ENCODE data around the gene EFNA5. TPM values are rescaled to one million over a fixed set of nuclear protein-coding genes. Genes with fewer than 3 reads are reported as not detected.

Gene EFNA5
- total RNA-seq (1.7 TPM), polyA plus RNA-seq (3.6 TPM)
- long read RNA-seq, donor 1: 0 reads
- long read RNA-seq, donor 2: 0 reads
- long read RNA-seq, donor 3: 0 reads
- long read RNA-seq, donor 4: 0 reads
- long read RNA-seq, donor 5: 0 reads
- long read RNA-seq, donor 6: 0 reads
- long read RNA-seq, donor 7, full-length matches to known transcripts: 1 of 1 reads
- long read RNA-seq, donor 7, partial matches to known transcripts: 0 of 1 reads
- long read RNA-seq, donor 7, other reads (novel, unspliced or antisense): 0 of 1 reads
- long read RNA-seq, donor 8: 0 reads
- long read RNA-seq, donor 9: 0 reads
- long read RNA-seq, donor 10, full-length matches to known transcripts: 1 of 1 reads
- long read RNA-seq, donor 10, partial matches to known transcripts: 0 of 1 reads
- long read RNA-seq, donor 10, other reads (novel, unspliced or antisense): 0 of 1 reads

DNA sequence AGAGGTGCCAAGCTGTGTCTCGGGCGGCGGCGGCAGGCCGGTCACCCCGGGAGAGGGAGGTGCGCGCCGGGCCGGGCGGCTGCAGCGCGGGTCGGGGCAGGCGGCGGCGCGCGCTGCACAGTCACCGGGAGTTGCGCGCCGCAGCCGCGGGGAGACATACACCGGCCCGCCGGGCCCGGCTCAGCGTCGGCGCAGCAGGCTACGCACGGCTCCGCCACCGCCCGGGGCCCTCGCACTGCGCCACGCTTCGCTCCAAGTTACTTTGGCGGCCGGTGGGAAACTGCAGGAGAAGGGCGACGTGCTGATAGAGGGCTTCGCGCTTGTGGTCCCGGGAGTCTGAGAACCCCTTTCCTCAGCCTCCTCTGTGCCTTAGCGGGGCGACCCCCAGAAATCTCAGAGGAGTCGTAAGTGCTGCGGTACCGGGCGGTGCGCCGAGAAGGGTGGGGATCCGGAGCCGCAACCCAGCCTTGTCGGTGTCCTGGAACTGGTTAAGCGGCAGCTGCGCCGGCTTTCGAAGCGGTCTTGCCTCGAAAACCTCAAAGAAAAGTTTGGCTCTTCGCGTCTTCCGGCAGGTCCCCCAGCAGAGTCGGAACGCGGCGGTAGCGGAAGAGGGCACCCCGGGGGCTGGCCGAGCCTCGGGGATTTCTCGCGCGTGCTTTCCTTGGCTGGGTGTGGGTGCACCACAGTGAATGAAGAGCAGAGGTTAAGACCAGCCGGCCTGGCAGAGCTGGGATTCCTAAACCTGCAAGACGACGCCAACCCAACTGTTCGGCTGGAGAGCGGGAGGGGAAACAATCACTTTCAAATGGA, at the start of gene EFNA5:
TSS of gene EFNA5 (minus strand) at position 6 of the 810 bp plus-strand sequence.
- H3K27me3 ChIP-seq (ENCODE audit: control insufficient read depth in 2 of 2, insufficient read depth in 1 of 2, low read length in 1 of 2): peaks cover 58 to 95% of the 10 kb centered on the region in 2 donors
- H3K9me3 ChIP-seq (ENCODE audit: control insufficient read depth in 2 of 2, insufficient read depth in 1 of 2, low read length in 1 of 2): peaks cover 0 to 15% of the 10 kb centered on the region in 2 donors
- H3K4me1 ChIP-seq (ENCODE audit: control insufficient read depth in 2 of 2, insufficient read depth in 2 of 2, low read length in 2 of 2): peaks cover 17 to 41% of the 10 kb centered on the region in 2 donors
- peak in 3 of 9 donors; percentile 36 to 68 (median 44) for DNase-seq (ENCODE audit: low read depth in 6 of 9, low spot score in 9 of 9)
- H3K27ac ChIP-seq (ENCODE audit: low read depth in 1 of 2, low read length in 1 of 2): peak within 1 kb of the TSS; percentile 46 to 74
- under 1% methylated on average over 84 of the region's 84 CpGs for WGBS
- H3K4me3 ChIP-seq (ENCODE audit: low read length in 2 of 2): peak within 1 kb of the TSS; percentile 39 to 49
- H3K36me3 ChIP-seq (ENCODE audit: control insufficient read depth in 2 of 2, insufficient read depth in 2 of 2, low read length in 1 of 2): no peaks in the 10 kb centered on the region

DNA sequence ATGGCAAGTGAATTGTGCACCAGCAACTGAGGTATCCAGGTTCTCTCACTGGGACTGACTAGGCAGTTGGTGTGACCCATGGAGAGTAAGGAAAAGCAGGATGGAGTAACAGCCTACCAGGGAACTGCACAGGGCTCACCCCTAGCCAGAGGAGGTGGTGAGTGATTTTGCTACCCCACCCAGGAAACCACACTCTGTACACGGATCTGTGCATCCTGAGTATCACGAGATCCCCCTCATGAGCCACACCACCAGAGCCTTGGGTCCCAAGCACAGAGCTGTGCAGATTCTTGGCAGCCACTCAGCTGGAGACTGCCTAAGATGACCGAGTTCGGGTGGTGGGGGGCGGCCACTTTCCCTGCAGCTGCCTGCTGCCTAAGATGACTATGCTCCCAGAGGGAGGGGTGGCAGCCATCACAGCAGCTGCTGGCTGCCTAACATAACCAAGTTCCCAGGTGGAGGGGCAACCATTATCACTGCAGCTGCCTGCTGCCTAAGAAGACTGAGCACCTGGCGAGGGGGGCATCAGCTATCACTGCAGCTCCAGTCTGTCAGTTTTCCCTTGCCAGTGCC, 48.4 kb upstream of the EFNA5 start:
- Histone ChIP-seq H3K4me1 (ENCODE audit: control insufficient read depth in 2 of 2, insufficient read depth in 2 of 2, low read length in 2 of 2) (no peaks in the 10 kb centered on the region), H3K4me3 (ENCODE audit: low read length in 2 of 2) (no peak overlapping the region), H3K36me3 (ENCODE audit: control insufficient read depth in 2 of 2, insufficient read depth in 2 of 2, low read length in 1 of 2) (no peaks in the 10 kb centered on the region), H3K27me3 (ENCODE audit: control insufficient read depth in 2 of 2, insufficient read depth in 1 of 2, low read length in 1 of 2) (no peaks in the 10 kb centered on the region), H3K9me3 (ENCODE audit: control insufficient read depth in 2 of 2, insufficient read depth in 1 of 2, low read length in 1 of 2) (peaks cover 0 to 11% of the 10 kb centered on the region in 2 donors), H3K27ac (ENCODE audit: low read depth in 1 of 2, low read length in 1 of 2) (no peak overlapping the region)
- 87% methylated on average over 6 of the region's 6 CpGs for WGBS
- no peak for DNase-seq (ENCODE audit: low read depth in 6 of 9, low spot score in 9 of 9)

DNA sequence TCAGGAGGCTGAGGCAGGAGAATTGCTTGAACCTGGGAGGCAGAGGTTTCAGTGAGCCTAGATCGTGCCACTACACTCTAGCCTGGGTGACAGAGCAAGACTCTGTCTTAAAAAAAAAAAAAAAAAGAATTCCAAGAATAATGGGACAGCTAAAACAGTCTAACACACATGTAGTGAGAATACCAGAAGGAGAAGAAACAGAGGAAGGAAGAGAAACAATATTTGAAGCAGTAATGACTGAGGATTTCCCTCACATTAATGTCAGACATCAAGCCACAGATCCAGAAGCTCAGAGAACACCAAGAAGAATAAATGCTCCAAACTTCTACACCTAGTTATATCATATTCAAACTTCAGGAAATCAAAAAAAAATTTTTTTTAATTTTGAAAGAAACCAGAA, 47.1 kb upstream of the EFNA5 start:
- Histone ChIP-seq H3K4me3 (ENCODE audit: low read length in 2 of 2) (no peak overlapping the region), H3K4me1 (ENCODE audit: control insufficient read depth in 2 of 2, insufficient read depth in 2 of 2, low read length in 2 of 2) (no peaks in the 10 kb centered on the region), H3K27ac (ENCODE audit: low read depth in 1 of 2, low read length in 1 of 2) (no peak overlapping the region), H3K36me3 (ENCODE audit: control insufficient read depth in 2 of 2, insufficient read depth in 2 of 2, low read length in 1 of 2) (no peaks in the 10 kb centered on the region), H3K9me3 (ENCODE audit: control insufficient read depth in 2 of 2, insufficient read depth in 1 of 2, low read length in 1 of 2) (peaks cover 0 to 11% of the 10 kb centered on the region in 2 donors), H3K27me3 (ENCODE audit: control insufficient read depth in 2 of 2, insufficient read depth in 1 of 2, low read length in 1 of 2) (no peaks in the 10 kb centered on the region)
- DNase-seq (ENCODE audit: low read depth in 6 of 9, low spot score in 9 of 9): no peak
- WGBS: 91% methylated on average over 1 of the region's 1 CpG

DNA sequence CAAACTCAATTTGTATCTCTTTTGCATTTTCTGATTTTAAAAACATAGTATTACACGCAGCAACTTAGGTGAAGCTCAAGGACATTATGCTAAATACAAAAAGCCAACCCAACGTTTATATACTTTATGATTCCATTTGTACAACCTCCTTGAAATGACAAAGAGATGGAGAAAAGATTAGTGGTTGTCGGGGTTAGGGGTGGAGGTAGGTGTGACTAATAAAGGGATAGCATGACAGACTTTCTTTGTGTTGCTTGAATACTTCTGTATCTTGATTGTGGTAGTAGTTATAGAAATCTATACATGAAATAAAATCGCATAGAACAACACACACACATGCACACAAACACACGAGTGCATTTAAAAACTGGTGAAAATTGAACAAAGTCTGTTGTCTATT, 42.5 kb upstream of the EFNA5 start:
- 93% methylated on average over 5 of the region's 5 CpGs for WGBS
- no peak overlapping the region for H3K4me3 ChIP-seq (ENCODE audit: low read length in 2 of 2)
- H3K27me3 ChIP-seq (ENCODE audit: control insufficient read depth in 2 of 2, insufficient read depth in 1 of 2, low read length in 1 of 2): no peaks in the 10 kb centered on the region
- no peaks in the 10 kb centered on the region for H3K9me3 ChIP-seq (ENCODE audit: control insufficient read depth in 2 of 2, insufficient read depth in 1 of 2, low read length in 1 of 2)
- H3K27ac ChIP-seq (ENCODE audit: low read depth in 1 of 2, low read length in 1 of 2): no peak overlapping the region
- H3K36me3 ChIP-seq (ENCODE audit: control insufficient read depth in 2 of 2, insufficient read depth in 2 of 2, low read length in 1 of 2): no peaks in the 10 kb centered on the region
- no peak for DNase-seq (ENCODE audit: low read depth in 6 of 9, low spot score in 9 of 9)
- no peaks in the 10 kb centered on the region for H3K4me1 ChIP-seq (ENCODE audit: control insufficient read depth in 2 of 2, insufficient read depth in 2 of 2, low read length in 2 of 2)

DNA sequence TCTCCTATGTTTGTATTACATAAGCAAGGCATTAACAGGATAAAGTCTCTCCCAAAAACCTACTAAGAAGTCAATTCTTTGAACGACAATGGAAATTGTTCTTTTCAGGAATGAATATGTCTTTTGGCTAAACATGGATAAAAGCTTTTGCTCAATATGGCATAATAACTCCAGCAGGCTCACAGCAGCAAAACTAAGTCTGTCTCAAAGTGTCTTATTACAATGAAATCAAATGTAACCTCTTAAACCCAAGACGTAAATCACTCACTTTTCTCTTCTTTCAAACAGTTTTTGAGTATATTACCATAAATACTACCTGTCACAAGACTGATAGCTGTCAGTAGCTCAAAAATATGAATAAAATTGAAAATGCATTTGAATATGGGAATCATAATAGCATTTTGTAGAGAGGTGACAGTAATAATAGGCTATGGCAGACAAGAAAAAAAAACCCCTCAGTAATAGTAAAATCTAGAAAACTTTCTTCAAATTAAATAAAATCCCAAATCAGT, 41.7 kb upstream of the EFNA5 start:
- Histone ChIP-seq H3K36me3 (ENCODE audit: control insufficient read depth in 2 of 2, insufficient read depth in 2 of 2, low read length in 1 of 2) (no peaks in the 10 kb centered on the region), H3K4me3 (ENCODE audit: low read length in 2 of 2) (no peak overlapping the region), H3K27ac (ENCODE audit: low read depth in 1 of 2, low read length in 1 of 2) (no peak overlapping the region), H3K27me3 (ENCODE audit: control insufficient read depth in 2 of 2, insufficient read depth in 1 of 2, low read length in 1 of 2) (no peaks in the 10 kb centered on the region), H3K4me1 (ENCODE audit: control insufficient read depth in 2 of 2, insufficient read depth in 2 of 2, low read length in 2 of 2) (no peaks in the 10 kb centered on the region), H3K9me3 (ENCODE audit: control insufficient read depth in 2 of 2, insufficient read depth in 1 of 2, low read length in 1 of 2) (no peaks in the 10 kb centered on the region)
- no peak for DNase-seq (ENCODE audit: low read depth in 6 of 9, low spot score in 9 of 9)
- 93% methylated on average over 2 of the region's 2 CpGs for WGBS

DNA sequence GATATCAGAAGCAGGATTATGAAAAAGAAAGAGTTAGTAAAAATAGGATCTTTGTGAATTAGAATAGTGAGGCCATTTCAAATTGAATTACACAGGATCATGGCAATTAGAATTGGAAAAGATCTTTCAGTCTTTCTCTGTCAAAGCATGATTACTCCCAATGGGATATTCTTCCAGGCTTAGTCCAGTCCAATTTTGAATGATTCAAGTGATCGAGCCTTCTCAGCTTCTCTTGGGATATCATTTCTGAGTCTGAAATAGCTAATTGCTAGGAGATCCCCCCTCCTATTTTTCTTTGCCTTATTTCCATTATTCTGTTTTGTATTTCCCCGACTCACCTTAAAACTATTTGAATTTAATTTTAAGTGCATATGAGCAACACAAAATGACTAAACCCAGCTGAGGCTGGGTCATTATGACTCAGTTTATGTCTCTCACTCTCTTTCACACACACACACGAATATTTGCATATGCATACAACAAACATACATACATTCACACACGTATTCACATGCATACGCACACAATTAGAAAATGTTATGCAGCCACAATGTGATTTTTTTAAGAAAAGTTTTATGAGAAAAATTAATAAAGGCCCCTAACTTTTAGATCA, 34.8 kb upstream of the EFNA5 start:
- H3K4me1 ChIP-seq (ENCODE audit: control insufficient read depth in 2 of 2, insufficient read depth in 2 of 2, low read length in 2 of 2): no peaks in the 10 kb centered on the region

DNA sequence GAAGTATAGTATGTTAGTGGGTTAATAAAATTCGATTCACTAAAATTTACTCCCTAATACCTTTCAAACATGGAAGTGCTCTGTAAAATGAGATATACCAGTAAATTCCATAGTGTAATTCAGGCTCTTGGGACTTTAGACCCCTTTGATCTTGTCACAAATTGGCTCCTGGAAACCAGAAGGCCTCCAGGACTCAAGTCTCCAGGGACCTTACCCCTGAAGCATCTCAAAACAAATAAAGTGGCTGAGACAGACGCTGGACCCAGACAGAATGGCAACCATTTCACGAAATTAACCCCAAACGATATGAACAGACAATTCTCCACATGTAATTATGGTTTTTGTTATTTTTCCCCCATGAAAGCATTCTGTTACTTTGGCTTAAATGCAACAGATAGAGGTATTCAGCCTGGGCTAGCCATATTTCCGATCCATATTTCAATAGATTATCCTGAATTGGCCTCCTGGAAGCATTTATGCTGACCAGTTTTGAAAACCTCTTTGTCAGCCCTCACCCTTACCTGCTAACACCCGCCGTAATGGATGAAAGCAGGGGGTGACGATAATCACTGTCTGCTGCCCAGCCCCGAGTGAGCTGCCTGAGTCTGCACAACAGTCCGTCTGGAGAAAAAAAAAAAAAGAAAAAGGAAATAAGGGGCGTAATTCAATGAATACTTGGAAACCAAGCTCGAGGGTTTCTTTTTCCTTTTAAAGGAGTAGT, 34.1 kb upstream of the EFNA5 start:
- Histone ChIP-seq H3K36me3 (ENCODE audit: control insufficient read depth in 2 of 2, insufficient read depth in 2 of 2, low read length in 1 of 2) (no peaks in the 10 kb centered on the region), H3K4me3 (ENCODE audit: low read length in 2 of 2) (no peak overlapping the region), H3K4me1 (ENCODE audit: control insufficient read depth in 2 of 2, insufficient read depth in 2 of 2, low read length in 2 of 2) (no peaks in the 10 kb centered on the region), H3K27me3 (ENCODE audit: control insufficient read depth in 2 of 2, insufficient read depth in 1 of 2, low read length in 1 of 2) (no peaks in the 10 kb centered on the region), H3K27ac (ENCODE audit: low read depth in 1 of 2, low read length in 1 of 2) (no peak overlapping the region), H3K9me3 (ENCODE audit: control insufficient read depth in 2 of 2, insufficient read depth in 1 of 2, low read length in 1 of 2) (no peaks in the 10 kb centered on the region)
- DNase-seq (ENCODE audit: low read depth in 6 of 9, low spot score in 9 of 9): no peak
- WGBS: 63% methylated on average over 12 of the region's 12 CpGs

More for the DNA sequence above, 34.8 kb upstream of the EFNA5 start:
- no peak overlapping the region for H3K4me3 ChIP-seq (ENCODE audit: low read length in 2 of 2)
- DNase-seq (ENCODE audit: low read depth in 6 of 9, low spot score in 9 of 9): no peak
- no peaks in the 10 kb centered on the region for H3K27me3 ChIP-seq (ENCODE audit: control insufficient read depth in 2 of 2, insufficient read depth in 1 of 2, low read length in 1 of 2)
- H3K36me3 ChIP-seq (ENCODE audit: control insufficient read depth in 2 of 2, insufficient read depth in 2 of 2, low read length in 1 of 2): no peaks in the 10 kb centered on the region
- 85% methylated on average over 5 of the region's 5 CpGs for WGBS
- no peaks in the 10 kb centered on the region for H3K9me3 ChIP-seq (ENCODE audit: control insufficient read depth in 2 of 2, insufficient read depth in 1 of 2, low read length in 1 of 2)
- H3K27ac ChIP-seq (ENCODE audit: low read depth in 1 of 2, low read length in 1 of 2): no peak overlapping the region

DNA sequence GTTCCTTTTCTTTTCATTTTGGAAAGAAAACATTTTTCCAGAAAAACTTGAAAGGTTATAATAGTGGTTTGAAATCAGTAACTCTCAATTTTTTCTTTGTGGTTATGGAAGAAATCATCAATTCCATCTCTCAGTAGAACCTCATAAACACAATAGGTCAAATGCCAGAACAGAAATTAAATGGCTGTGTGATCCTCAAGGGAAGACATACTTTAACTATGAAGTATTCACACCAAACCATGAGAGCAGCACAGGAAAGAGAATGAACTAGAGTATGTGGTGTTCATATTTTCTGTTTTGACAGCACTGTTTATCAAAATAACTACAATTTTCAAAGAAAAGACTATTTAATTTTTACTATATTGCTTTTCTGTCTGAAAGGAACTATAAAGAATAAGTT, 29.7 kb upstream of the EFNA5 start:
- Histone ChIP-seq H3K27ac (ENCODE audit: low read depth in 1 of 2, low read length in 1 of 2) (no peak overlapping the region), H3K36me3 (ENCODE audit: control insufficient read depth in 2 of 2, insufficient read depth in 2 of 2, low read length in 1 of 2) (no peaks in the 10 kb centered on the region), H3K9me3 (ENCODE audit: control insufficient read depth in 2 of 2, insufficient read depth in 1 of 2, low read length in 1 of 2) (no peaks in the 10 kb centered on the region), H3K4me3 (ENCODE audit: low read length in 2 of 2) (no peak overlapping the region), H3K4me1 (ENCODE audit: control insufficient read depth in 2 of 2, insufficient read depth in 2 of 2, low read length in 2 of 2) (no peaks in the 10 kb centered on the region), H3K27me3 (ENCODE audit: control insufficient read depth in 2 of 2, insufficient read depth in 1 of 2, low read length in 1 of 2) (no peaks in the 10 kb centered on the region)
- no peak for DNase-seq (ENCODE audit: low read depth in 6 of 9, low spot score in 9 of 9)
